ENCODE measurements around the gene SUN1.

GRCh38 chr7:916291-916941 is 84.1 kb downstream of the SUN1 start:
- TF ChIP-seq, protein P1, sequence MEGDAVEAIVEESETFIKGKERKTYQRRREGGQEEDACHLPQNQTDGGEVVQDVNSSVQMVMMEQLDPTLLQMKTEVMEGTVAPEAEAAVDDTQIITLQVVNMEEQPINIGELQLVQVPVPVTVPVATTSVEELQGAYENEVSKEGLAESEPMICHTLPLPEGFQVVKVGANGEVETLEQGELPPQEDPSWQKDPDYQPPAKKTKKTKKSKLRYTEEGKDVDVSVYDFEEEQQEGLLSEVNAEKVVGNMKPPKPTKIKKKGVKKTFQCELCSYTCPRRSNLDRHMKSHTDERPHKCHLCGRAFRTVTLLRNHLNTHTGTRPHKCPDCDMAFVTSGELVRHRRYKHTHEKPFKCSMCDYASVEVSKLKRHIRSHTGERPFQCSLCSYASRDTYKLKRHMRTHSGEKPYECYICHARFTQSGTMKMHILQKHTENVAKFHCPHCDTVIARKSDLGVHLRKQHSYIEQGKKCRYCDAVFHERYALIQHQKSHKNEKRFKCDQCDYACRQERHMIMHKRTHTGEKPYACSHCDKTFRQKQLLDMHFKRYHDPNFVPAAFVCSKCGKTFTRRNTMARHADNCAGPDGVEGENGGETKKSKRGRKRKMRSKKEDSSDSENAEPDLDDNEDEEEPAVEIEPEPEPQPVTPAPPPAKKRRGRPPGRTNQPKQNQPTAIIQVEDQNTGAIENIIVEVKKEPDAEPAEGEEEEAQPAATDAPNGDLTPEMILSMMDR (IDR thresholded peaks at IDR 0.05) = no peak
- TF ChIP-seq EZH2 (IDR thresholded peaks at IDR 0.05; ENCODE audit: borderline replicate concordance, insufficient read depth, low read depth, low read length, poor library complexity, severe bottlenecking) = no peak
